ENCODE measurements around the gene CD160. TPM values are rescaled to one million over a fixed set of nuclear protein-coding genes. Genes with fewer than 3 reads are reported as not detected.
A peak's percentile ranks its signal among the peaks of the same experiment; 100 is the strongest.
"Not testable (repeated sequence)": the region's sequence is repeated elsewhere in the genome, so short reads cannot be mapped to it uniquely, and the experiment has no call there.

CD160 gene
- total RNA-seq, 1 experiment from 2014 or later, result not detected

DNA sequence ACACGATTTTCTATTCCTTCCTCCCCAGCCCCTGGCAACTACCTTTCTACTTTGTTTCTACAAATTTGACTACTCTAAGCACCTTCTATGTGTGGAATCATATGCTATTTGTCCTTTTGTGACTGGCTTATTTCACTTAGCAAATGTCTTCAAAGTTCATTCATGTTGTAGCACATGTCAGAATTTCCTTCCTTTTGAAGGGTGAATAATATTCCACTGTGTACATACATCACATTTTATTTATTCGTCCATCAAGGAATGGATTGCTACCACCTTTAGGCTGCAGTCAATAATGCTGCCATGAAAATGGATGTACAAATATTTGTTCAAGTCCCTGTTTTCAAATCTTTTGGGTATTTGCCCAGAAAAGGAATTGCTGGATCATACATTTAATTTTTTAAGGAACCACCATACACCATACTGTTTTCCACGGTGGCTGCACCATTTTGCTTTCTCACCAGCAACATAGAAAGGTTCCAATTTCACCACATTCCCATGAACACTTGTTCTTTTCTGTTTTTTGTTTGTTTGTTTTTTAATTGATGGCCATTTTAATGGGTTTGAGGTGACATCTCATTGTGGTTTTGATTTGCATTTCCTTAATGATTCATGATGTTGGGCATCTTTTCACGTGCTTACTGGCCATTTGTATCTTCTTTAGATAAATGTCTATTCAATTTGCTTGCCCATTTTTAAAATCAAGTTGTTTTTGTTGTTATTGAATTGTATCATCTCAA, 8.8 kb upstream of the CD160 start:
- no peak for DNase-seq (ENCODE audit: low spot score)

DNA sequence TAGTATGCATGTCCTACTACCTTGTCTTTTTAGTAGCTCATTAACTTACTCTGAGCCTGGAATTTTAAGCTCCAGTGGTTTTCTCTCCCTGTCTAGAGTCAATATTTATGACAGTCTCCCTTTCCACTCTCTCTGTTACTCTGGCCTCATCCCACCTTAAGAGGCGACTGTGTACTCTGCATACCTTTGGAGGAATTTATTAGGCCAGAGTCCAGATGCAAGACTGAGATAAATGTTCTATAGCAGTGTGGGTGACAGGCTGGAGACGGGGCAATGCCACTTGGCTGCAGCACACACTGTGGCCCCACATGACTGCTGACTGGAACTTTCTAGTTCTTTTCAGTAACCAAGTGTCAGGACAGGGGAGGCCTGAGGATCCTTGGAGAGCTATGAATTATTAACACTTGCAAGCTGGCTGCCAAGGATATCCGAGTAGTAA, 8.1 kb upstream of the CD160 start:
- peak; percentile 93 for DNase-seq (ENCODE audit: low spot score)

DNA sequence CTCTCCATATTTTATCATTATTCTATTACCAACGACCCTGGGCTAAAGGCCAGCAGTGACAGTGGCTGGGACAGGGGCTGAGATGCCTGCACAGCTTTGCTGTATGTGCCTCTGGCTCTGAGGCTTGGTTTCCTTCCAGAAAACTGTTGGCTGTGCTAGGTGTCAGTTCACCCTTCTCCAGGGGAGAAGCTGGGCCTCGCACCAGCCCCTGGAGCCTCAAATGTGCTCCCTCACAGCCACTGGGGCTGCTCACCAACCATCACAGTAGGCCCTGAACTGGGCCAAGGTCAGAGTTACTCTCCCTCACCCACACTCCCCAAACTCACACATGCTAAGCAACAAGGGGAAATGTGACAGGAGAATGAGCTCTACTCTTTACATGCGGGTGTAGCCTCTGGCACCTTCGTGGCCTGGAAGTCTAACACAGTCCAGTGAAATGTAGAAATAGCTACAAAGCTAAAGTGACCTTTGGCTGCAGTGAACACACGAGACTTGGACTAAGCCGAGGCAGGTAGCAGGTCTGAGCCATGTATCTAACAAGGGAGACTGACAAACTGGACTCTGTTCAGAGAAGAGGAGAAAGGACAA, 4.7 kb upstream of the CD160 start:
- peak; percentile 41 for DNase-seq (ENCODE audit: low spot score)

DNA sequence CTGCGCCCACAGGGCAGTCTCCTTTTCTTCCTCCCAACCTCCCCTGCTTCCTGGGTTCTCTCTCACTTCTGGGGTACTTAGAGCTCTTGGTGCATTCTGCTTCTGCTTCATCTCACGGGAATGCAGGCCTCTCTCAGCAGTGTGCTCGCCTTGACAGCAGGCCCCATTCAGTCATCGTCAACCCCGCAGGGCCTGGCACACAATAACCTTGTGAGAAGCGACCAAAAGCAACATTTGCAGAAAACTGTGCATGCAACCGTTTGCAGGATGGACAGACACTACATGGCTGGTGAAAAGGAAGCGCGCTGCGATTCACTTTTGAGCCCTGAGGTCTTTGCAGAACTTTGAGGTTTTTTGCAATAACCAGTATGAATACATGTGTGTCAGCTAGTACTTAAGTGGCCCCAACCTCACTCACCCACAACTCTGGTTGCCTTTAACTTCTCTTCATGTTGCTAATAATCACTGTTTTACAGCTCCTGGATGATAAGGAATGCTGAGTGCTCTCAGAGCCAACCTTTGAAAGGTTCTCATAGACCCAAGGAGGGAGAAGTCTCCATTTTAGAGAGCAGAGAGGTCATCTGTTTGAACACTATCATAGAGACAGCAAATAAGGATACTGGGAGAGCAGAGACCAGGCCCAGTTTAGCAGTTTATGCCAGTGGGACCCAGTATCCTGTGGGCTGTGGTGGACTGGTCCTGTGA, 2.5 kb upstream of the CD160 start:
- no peak for DNase-seq (ENCODE audit: low spot score)

DNA sequence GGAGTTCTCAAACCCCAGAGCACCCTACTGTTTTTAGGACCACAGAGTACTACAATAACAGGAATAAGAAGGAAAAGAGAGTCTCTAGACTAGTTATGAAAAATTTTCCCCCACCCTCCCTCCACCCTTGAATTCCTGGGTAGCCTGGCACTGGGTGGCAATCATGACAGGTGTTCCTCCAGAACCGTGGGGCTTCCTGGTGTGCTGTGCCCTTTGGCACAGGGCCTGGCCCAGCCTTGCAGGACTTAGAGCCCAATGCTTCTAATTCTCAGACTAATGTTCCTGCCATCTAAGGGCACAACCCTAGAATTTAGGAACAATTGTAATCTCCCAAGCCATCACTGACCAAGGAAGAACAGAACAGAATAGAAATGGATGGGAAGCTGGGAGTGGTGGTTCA, 1.5 kb upstream of the CD160 start:
- DNase-seq (ENCODE audit: low spot score), result peak; percentile 42

DNA sequence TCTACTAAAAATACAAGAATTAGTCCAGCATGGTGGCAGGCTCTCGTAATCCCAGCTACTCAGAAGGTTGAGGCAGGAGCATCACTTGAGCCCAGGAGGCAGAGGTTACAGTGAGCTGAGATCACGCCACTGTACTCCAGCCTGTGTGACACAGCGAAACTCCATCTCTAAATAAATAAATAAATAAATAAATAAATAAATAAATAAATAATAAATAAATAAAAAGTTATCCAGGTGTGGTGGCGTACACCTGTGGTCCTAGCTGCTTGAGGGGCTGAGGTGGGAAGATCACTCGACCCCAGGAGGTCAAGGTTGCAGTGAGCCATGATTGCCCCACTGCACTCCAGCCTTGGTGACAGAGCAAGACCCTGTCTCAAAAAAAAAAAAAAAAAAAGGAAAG, 834 bp upstream of the CD160 start:
- DNase-seq (ENCODE audit: low spot score), result not testable (repeated sequence)

DNA sequence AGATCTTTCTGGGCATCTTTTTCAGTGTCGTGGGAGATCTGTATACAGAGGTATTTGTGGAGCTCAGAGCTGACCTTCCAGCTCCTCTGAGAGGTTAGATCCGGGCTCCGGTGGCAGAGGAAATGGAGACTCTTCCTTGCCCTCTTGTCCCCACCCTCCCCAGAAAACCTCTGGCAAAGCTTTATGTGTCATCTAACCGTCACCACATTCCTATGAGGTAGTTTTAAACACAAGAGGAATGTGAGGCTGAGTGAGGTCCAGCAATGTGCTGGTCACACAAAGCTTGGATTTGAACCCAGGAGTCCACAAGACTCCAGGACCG, 1.2 kb downstream of the CD160 start:
- DNase-seq (ENCODE audit: low spot score), result no peak

DNA sequence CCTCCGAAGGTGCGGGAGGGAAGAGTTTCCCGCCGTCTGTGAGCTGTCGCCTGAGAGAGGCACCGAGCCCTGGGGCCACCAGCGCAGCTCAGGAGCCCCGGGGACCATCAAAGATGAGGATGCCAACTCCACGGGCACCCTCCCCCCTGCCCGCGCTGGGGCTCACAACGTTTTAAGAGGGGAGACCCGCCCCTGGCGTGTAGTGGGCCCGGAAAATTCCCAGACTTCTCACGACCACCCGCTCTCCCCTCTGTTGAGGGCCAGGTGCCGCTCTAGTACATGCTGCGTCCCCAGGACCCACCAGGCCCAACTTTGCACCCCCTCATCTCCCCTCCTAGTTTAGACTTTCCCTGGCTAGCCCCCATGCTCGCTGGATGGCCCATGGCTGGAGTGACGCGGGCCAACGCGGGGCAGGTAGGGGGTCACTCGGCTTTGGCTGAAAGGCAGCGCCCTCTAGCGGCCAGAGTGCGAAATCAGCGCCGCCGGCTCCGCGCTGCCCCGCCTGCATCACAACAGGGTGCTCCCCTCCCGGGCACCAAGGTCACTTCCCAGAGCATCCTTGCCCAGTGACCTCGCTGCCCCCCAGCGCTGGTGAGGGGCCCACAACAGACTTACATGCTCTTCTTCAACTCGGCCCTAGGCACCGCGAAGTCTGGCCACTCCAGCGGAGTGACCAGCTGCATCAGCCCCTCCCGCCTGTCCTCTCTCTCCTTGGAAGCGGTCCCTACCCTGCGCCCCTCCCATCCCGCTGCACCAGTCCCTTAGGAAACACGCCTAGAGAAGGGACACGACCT, 1.8 kb downstream of the CD160 start:
- peak; percentile 71 for DNase-seq (ENCODE audit: low spot score)

DNA sequence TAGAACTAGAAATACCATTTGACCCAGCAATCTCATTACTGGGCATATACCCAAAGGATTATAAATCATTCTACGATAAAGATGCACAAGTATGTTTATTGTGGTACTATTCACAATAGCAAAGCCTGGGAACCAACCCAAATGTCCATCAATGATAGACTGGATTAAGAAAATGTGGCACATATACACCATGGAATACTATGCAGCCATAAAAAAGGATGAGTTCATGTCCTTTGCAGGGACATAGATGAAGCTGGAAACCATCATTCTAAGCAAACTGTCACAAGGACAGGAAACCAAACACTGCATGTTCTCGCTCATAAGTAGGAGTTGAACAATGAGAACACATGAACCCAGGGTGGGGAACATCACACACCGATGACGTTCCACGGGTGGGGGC, 6.9 kb downstream of the CD160 start:
- not testable (repeated sequence) for DNase-seq (ENCODE audit: low spot score)

DNA sequence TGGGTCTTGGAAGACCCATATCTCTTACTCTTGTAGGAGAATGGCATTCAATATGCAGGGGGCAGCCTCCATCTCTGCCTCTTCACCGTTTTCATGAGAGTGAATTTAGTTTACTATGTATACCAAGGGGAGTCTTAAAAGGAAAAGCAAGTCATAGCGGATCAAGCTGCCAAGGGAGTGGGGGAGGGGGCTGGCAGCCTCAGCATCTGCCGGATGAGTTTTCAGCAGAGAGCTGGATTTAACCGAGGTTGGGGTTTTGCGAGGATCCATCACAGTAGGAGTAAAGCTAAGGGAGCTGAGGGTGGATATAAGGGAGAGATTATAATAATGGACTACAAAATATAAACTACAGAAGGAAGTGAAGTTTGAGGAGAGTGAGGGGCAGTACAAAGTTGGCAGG, 9.9 kb downstream of the CD160 start:
- DNase-seq (ENCODE audit: low spot score), result no peak

DNA sequence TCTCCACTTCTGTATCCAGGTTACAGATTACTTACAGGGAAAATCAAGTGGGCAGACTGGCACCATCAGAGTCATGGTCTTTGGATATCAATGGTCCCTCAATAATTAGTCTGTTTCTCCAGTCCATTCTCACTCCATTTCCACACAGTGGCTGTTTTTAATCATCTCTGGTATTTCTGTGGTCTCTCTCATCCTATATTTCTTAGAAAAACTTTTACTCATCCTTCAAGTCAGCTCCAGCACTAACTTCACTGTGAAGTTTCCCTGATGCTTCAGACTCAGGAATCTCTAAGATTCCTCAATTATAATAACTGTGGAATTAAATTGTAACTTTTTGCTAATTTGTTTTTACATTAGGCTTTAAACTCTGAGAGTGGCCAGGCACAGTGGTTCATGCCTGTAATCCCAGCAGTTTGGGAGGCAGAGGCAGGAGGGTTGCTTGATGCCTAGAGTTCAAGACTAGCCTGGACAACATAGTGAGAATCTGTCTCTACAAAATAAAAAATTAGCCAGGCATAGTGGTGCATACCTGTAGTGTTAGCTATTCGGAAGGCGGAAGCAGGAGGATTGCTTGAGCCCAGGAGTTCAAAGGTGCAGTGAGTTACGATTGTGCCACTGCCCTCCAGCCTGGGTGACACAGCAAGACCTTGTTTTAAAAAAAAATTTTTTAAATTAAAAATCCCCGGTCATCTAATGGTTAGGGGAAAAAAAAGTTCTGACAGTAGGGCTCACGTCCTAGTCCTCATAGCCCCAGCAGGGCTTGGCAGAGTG, 10.6 kb downstream of the CD160 start:
- DNase-seq (ENCODE audit: low spot score), result no peak

DNA sequence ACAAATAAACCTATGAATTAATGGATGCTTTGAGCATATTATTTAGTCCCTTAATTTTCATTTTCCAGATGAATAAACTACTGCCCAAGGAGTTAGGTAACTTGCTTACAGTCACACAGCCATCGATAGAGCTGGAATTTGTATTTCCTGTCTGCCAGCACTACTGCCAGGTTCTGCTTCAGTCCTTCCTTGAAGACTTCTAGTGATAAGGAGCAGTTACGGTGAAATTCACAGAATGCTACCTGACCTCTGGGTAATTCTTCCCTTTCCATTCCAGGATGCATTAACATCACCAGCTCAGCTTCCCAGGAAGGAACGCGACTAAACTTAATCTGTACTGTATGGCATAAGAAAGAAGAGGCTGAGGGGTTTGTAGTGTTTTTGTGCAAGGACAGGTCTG, 11.2 kb downstream of the CD160 start:
- DNase-seq (ENCODE audit: low spot score), result no peak

DNA sequence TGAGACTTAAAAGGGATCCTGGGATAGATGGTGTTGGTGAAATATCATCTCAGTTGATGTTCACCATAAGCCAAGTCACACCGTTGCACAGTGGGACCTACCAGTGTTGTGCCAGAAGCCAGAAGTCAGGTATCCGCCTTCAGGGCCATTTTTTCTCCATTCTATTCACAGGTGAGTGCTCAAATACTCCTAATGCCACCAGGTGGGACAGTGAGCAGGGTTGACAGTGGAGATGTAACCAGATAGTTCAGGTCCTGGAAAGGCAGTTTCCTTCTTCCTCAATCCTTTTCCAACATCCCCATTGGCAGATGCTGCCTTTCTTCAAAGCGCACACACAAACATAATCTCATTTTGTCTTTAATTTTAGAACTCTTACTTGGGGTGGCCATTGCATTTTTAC, 11.6 kb downstream of the CD160 start:
- peak; percentile 45 for DNase-seq (ENCODE audit: low spot score)

DNA sequence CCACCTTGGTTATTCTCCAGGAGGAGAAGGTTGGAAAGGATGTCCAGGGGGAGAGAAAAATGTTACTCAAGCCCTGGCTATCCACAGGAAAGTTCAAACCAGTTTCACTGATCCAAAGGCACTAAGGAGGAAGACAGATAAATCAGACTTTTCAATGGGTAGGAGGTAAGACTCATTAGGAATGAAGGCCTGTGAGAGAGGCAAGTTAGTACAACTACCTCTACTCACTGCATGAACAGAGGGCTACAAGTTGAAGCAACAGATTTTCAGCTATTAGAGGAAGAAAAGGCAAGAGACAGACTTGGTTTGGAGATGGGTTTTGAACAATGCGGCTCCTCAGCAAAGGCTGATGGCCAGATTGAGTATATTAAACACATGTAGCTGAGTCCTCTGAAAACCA, 16.9 kb downstream of the CD160 start:
- no peak for DNase-seq (ENCODE audit: low spot score)

DNA sequence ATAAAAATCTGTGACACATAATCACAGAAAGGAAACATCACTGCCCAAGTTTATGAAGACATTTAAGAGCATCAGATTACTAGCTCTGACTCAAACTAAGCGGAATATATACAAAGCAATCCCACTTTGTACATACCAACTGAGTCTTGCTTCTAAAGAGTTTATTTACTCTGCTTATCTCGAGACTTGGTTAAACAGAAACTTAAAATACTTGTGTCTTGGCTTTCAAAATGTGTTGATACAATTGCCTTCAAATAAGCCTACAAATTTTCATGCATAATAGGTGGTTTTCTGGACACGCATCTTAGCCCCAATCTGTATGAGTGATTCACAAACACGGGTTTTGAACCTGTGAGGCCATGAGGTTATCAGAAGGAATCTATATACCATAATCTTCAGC, 21.0 kb downstream of the CD160 start:
- DNase-seq (ENCODE audit: low spot score), result no peak

DNA sequence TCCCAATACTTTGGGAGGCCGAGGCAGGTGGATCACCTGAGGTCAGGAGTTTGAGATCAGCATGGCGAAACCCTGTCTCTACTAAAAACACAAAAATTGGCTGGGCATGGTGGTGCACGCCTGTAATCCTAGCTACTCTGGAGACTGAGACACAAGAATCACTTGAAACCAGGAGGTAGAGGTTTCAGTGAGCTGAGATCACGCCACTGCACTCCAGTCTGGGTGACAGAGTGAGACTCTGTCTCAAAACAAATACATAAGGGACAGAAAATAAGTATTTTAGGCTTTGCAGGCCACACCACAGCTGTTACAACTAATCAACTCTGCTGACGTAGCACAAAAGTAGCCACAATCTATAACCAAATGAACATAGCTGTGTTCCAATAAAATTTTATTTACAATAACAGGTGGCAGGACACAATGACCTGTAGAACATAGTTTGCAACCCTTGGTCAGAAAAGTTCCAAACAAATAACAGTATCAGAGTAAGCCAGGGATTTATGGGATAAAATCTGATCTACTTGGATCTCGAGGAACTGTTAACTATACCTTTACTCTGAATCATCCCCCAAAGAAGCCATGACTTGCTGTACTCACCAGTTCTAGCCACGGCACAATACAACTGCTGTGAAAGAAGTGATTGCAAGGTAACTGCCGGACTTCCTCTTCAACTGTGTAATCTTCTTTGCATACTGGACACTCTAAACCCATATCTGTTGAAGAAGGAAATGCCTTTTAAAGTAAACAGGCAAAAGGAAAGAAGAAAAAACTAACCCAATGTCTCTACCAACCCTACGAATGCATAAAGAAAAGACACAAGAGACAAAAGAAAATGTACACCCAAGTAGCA, 28.3 kb downstream of the CD160 start:
- no peak for DNase-seq (ENCODE audit: low spot score)

DNA sequence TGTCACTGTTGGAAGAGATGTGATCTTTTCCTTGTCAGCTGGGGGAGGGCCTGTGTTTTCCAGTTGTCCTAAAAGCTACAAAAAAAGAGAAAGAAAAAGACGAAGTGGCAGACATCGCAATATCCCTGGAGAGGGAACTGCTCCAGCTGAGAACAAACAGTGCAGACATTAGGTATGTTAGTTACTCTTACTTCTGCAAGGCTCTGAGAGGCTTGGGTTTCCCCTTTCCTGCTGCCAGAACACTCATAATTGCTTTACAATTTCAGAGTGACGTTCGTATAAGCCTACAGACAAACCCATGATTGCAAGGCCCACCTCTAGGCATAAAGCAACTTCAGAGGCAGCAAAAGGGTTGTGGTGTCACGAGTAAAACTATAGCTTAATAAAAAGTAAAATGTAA, 31.1 kb downstream of the CD160 start:
- no peak for DNase-seq (ENCODE audit: low spot score)

DNA sequence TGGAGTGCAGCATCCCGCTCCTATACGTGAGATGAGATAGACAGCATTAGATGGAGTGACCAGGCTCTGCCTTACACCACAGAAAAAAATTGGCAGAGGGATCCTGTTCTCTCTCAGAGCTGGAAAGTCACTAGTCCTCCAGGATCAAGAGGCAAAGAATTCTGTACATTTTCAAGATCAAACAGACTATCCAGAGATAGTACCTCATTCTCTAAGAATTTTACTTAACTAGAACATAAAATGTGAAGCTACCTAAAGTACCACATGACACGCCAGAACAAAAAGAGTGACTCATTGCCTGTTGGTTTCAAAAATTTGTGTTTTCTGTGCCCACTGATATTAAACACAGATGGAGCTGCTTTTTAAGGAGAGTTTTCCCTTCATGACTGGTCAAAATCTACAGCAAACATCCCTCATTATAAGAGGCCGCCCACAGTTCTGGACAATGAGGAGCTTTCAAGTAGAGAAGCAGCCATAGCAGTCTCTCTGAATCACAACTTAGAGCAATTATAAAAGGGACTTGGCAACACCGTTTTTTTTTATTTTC, 32.3 kb downstream of the CD160 start:
- DNase-seq (ENCODE audit: low spot score), result no peak

DNA sequence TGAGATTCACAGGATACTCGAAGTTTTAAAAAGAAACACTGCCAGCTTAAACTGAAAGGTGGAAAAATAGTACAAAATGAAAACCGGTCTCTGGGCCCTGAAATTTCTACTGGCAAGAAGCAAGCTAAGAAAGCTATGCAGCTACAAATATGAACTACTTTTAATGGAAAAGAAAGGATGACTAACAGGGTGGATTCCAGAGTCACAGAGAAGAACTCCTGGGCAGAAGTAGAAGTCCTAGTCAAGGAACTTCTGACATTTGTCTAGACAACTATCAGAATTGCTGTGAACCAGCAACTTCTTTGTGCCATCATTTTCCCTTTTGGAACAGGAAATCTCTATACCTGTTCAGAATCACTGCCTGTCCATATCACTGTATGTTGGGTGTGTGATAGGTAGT, 38.1 kb downstream of the CD160 start:
- no peak for DNase-seq (ENCODE audit: low spot score)

DNA sequence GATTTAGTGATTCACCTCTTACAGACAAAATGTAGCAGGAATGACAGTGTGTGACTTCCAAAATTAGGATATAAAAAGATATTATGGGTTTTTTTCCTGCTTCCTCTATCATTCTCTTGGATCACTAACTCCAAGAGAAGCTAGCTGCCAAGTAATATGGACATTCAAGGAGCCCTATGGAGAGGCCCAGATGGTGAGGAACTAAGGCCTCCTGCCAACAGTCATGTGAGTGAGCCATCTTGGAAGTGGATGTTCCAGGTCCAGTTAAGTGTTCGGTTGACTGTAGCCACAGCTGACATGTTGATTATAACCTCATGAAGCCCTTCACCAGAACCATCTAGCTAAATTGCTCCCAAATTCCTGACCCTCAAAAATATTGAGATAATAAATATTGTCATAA, 38.8 kb downstream of the CD160 start:
- no peak for DNase-seq (ENCODE audit: low spot score)
